SK-N-SH treated with all-trans-retinoic acid at 6 μM for 48 hours (cell line): ENCODE data around the gene PHACTR3.

Experiments used
- ATAC-seq: fragments of 200-7000 bp; cut with Tn5 transposase; 3 replicates; pipeline ENCODE4 v1.9.1; 2020; ENCODE audit warnings: mild to moderate bottlenecking, moderate library complexity
- ARNTL ChIP-seq: fragments of 450-650 bp; formaldehyde crosslinking; IDR thresholded peaks from 2 replicates; pipeline ENCODE4 v1.5.0; 2020; ENCODE audit warnings: low read depth, mild to moderate bottlenecking, moderate library complexity, borderline replicate concordance
- BACH2 ChIP-seq: fragments of 250-450 bp; sonication (Bioruptor Pico); IDR thresholded peaks from 2 replicates; pipeline ENCODE4 v1.9.0; 2021; ENCODE audit warnings: mild to moderate bottlenecking, borderline replicate concordance
- CSDC2 ChIP-seq: fragments of 250-450 bp; sonication (Bioruptor Pico); IDR thresholded peaks from 2 replicates; pipeline ENCODE4 v1.5.0; 2020; ENCODE audit warnings: mild to moderate bottlenecking, moderate library complexity
- GLIS3 ChIP-seq: fragments of 250-450 bp; sonication (Bioruptor Pico); IDR thresholded peaks from 2 replicates; pipeline ENCODE4 v1.5.0; 2020; ENCODE audit warnings: mild to moderate bottlenecking, moderate library complexity
- ISL1 ChIP-seq: fragments of 250-450 bp; sonication (Bioruptor Pico); IDR thresholded peaks from 2 replicates; pipeline ENCODE4 v2.1.2; 2022; ENCODE audit warnings: mild to moderate bottlenecking, moderate library complexity
- OSR1 ChIP-seq: fragments of 250-450 bp; sonication (Bioruptor Pico); IDR thresholded peaks from 2 replicates; pipeline ENCODE4 v1.8.0; 2022; ENCODE audit warnings: moderate library complexity, mild to moderate bottlenecking, inconsistent platforms
- PPARA ChIP-seq: fragments of 250-450 bp; sonication (Bioruptor Pico); IDR thresholded peaks from 2 replicates; pipeline ENCODE4 v1.5.0; 2020; ENCODE audit warnings: mild to moderate bottlenecking, borderline replicate concordance
- RARB ChIP-seq: fragments of 250-450 bp; sonication (Bioruptor Pico); IDR thresholded peaks from 2 replicates; pipeline ENCODE4 v1.8.0; 2021; ENCODE audit warnings: mild to moderate bottlenecking, moderate library complexity
- TOX ChIP-seq: fragments of 250-450 bp; sonication (Bioruptor Pico); IDR thresholded peaks from 2 replicates; pipeline ENCODE4 v1.8.0; 2021; ENCODE audit warnings: mild to moderate bottlenecking, moderate library complexity, borderline replicate concordance
- ZC3H10 ChIP-seq: fragments of 250-450 bp; sonication (Bioruptor Pico); IDR thresholded peaks from 2 replicates; pipeline ENCODE4 v1.5.1; 2021; ENCODE audit warnings: mild to moderate bottlenecking, moderate library complexity
- ZFP3 ChIP-seq: fragments of 250-450 bp; sonication (Bioruptor Pico); IDR thresholded peaks from 2 replicates; pipeline ENCODE4 v1.5.0; 2020; ENCODE audit warnings: mild to moderate bottlenecking, moderate library complexity
- ZFP30 ChIP-seq: fragments of 450-650 bp; formaldehyde crosslinking; IDR thresholded peaks from 2 replicates; pipeline ENCODE4 v1.5.0; 2022; ENCODE audit warnings: mild to moderate bottlenecking, moderate library complexity
- ZNF70 ChIP-seq: fragments of 450-650 bp; formaldehyde crosslinking; IDR thresholded peaks from 2 replicates; pipeline ENCODE4 v1.5.0; 2020; ENCODE audit warnings: mild to moderate bottlenecking, moderate library complexity
- ZNF8 ChIP-seq: fragments of 450-650 bp; formaldehyde crosslinking; IDR thresholded peaks from 2 replicates; pipeline ENCODE4 v1.5.0; 2020; ENCODE audit warnings: mild to moderate bottlenecking, moderate library complexity
- TF ChIP-seq, protein P1 (sequence below): fragments of 250-450 bp; sonication (Bioruptor Pico); IDR thresholded peaks from 2 replicates; pipeline ENCODE4 v1.5.0; 2020; ENCODE audit warnings: mild to moderate bottlenecking, moderate library complexity
- TF ChIP-seq, protein P2 (sequence below): fragments of 250-450 bp; sonication (Bioruptor Pico); IDR thresholded peaks from 2 replicates; pipeline ENCODE4 v1.5.1; 2020; ENCODE audit warnings: low read depth, mild to moderate bottlenecking, moderate library complexity
- TF ChIP-seq, protein P3 (sequence below): fragments of 250-450 bp; sonication (Bioruptor Pico); IDR thresholded peaks from 2 replicates; pipeline ENCODE4 v1.8.0; 2020; ENCODE audit warnings: mild to moderate bottlenecking, moderate library complexity, borderline replicate concordance
- TF ChIP-seq, protein P4 (sequence below): fragments of 250-450 bp; sonication (Bioruptor Pico); IDR thresholded peaks from 2 replicates; pipeline ENCODE4 v1.8.0; 2021; ENCODE audit warnings: low read depth, mild to moderate bottlenecking, moderate library complexity, borderline replicate concordance

The PHACTR3 gene

DNA sequence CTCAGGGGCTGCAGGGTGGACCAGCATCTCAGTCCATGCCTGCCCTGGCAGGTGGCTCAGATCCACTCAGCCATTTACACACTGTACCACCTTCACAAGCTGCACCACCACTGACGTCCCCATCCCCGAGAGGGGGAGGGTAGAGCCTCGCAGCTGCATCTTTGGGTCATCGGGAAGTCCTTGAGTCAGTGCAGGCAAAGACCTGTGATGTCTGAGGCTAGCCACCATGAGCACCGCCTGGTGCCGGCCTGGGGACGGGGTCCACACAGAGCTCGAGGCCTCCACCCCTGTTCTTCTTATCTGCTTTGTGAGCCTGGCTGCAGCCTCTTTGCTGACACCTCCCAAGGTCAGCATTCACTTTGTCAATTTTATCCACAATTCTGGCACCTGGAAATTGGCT lies 141.4 kb downstream of the PHACTR3 start:
- TF ChIP-seq ARNTL (CRISPR knock-in tag) (no peak), BACH2 (CRISPR knock-in tag) (no peak), ISL1 (CRISPR knock-in tag) (no peak), RARB (no peak), OSR1 (CRISPR knock-in tag) (no peak), ZNF8 (CRISPR knock-in tag) (no peak), ZFP30 (no peak)
- TF ChIP-seq, protein P1, sequence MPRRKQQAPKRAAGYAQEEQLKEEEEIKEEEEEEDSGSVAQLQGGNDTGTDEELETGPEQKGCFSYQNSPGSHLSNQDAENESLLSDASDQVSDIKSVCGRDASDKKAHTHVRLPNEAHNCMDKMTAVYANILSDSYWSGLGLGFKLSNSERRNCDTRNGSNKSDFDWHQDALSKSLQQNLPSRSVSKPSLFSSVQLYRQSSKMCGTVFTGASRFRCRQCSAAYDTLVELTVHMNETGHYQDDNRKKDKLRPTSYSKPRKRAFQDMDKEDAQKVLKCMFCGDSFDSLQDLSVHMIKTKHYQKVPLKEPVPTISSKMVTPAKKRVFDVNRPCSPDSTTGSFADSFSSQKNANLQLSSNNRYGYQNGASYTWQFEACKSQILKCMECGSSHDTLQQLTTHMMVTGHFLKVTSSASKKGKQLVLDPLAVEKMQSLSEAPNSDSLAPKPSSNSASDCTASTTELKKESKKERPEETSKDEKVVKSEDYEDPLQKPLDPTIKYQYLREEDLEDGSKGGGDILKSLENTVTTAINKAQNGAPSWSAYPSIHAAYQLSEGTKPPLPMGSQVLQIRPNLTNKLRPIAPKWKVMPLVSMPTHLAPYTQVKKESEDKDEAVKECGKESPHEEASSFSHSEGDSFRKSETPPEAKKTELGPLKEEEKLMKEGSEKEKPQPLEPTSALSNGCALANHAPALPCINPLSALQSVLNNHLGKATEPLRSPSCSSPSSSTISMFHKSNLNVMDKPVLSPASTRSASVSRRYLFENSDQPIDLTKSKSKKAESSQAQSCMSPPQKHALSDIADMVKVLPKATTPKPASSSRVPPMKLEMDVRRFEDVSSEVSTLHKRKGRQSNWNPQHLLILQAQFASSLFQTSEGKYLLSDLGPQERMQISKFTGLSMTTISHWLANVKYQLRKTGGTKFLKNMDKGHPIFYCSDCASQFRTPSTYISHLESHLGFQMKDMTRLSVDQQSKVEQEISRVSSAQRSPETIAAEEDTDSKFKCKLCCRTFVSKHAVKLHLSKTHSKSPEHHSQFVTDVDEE (CRISPR knock-in tag), result no peak
- TF ChIP-seq, protein P2, sequence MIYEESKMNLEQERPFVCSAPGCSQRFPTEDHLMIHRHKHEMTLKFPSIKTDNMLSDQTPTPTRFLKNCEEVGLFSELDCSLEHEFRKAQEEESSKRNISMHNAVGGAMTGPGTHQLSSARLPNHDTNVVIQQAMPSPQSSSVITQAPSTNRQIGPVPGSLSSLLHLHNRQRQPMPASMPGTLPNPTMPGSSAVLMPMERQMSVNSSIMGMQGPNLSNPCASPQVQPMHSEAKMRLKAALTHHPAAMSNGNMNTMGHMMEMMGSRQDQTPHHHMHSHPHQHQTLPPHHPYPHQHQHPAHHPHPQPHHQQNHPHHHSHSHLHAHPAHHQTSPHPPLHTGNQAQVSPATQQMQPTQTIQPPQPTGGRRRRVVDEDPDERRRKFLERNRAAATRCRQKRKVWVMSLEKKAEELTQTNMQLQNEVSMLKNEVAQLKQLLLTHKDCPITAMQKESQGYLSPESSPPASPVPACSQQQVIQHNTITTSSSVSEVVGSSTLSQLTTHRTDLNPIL (CRISPR knock-in tag), result no peak
- no peak for ATAC-seq

DNA sequence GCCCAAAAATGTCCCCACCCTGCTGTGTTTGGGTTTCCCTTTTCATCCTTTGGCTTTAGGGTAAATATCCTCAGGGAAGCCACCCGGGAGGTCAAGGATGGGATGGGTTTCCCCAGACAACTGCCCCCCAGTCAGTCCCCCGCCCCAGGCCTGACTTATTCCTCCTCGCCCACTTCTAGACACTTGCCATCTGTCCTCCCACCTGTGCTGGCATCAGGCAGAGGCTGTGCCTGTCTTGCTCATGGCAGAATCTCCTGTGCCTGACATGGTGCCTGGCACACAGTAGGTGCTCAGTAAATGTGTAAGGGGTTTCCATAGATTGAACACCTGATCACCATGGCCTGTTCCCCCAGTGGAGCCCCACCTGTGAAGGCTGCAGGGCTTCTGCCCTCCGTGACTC lies 141.8 kb downstream of the PHACTR3 start:
- ATAC-seq, result no peak
- TF ChIP-seq, protein P1 (CRISPR knock-in tag), result no peak
- TF ChIP-seq, protein P2 (CRISPR knock-in tag), result no peak
- no peak for TF ChIP-seq ZNF70 (CRISPR knock-in tag)
- TF ChIP-seq ZFP30, result no peak
- TF ChIP-seq GLIS3 (CRISPR knock-in tag), result no peak
- no peak for TF ChIP-seq PPARA
- TF ChIP-seq ZC3H10 (CRISPR knock-in tag), result no peak
- TF ChIP-seq TOX (CRISPR knock-in tag), result no peak
- no peak for TF ChIP-seq ARNTL (CRISPR knock-in tag)
- no peak for TF ChIP-seq CSDC2 (CRISPR knock-in tag)
- no peak for TF ChIP-seq ZFP3
- TF ChIP-seq, protein P3, sequence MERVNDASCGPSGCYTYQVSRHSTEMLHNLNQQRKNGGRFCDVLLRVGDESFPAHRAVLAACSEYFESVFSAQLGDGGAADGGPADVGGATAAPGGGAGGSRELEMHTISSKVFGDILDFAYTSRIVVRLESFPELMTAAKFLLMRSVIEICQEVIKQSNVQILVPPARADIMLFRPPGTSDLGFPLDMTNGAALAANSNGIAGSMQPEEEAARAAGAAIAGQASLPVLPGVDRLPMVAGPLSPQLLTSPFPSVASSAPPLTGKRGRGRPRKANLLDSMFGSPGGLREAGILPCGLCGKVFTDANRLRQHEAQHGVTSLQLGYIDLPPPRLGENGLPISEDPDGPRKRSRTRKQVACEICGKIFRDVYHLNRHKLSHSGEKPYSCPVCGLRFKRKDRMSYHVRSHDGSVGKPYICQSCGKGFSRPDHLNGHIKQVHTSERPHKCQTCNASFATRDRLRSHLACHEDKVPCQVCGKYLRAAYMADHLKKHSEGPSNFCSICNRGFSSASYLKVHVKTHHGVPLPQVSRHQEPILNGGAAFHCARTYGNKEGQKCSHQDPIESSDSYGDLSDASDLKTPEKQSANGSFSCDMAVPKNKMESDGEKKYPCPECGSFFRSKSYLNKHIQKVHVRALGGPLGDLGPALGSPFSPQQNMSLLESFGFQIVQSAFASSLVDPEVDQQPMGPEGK (CRISPR knock-in tag), result no peak
- TF ChIP-seq, protein P4, sequence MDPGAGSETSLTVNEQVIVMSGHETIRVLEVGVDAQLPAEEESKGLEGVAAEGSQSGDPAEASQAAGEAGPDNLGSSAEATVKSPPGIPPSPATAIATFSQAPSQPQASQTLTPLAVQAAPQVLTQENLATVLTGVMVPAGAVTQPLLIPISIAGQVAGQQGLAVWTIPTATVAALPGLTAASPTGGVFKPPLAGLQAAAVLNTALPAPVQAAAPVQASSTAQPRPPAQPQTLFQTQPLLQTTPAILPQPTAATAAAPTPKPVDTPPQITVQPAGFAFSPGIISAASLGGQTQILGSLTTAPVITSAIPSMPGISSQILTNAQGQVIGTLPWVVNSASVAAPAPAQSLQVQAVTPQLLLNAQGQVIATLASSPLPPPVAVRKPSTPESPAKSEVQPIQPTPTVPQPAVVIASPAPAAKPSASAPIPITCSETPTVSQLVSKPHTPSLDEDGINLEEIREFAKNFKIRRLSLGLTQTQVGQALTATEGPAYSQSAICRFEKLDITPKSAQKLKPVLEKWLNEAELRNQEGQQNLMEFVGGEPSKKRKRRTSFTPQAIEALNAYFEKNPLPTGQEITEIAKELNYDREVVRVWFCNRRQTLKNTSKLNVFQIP (CRISPR knock-in tag), result no peak
- no peak for TF ChIP-seq ISL1 (CRISPR knock-in tag)
- no peak for TF ChIP-seq OSR1 (CRISPR knock-in tag)
